Transverse colon (tissue), 3 donors: ENCODE results near the gene RCAN2.
"Not testable (repeated sequence)": the region's sequence is repeated elsewhere in the genome, so short reads cannot be mapped to it uniquely, and the experiment has no call there.

ENCODE experiments used
- POLR2A ChIP-seq: fragments of 450-650 bp; IDR thresholded peaks from one replicate; pipeline ENCODE4 v1.6.1; 2016; ENCODE audit warnings: antibody characterized with exemption, mild to moderate bottlenecking, moderate library complexity
- TF ChIP-seq, protein P1 (sequence below), 5 experiments: fragments of 200-600 bp in 3 of 5; fragments of 450-650 bp in 2 of 5; sonication (generic) in 3 of 5; IDR thresholded peaks; 1 replicate in 2 of 5; 2 replicates in 3 of 5; pipeline ENCODE4 v1.5.1; 2016 to 2017; ENCODE audit warnings: antibody characterized with exemption in 5 of 5, inconsistent platforms in 3 of 5, mild to moderate bottlenecking in 2 of 5, moderate library complexity in 1 of 5

DNA sequence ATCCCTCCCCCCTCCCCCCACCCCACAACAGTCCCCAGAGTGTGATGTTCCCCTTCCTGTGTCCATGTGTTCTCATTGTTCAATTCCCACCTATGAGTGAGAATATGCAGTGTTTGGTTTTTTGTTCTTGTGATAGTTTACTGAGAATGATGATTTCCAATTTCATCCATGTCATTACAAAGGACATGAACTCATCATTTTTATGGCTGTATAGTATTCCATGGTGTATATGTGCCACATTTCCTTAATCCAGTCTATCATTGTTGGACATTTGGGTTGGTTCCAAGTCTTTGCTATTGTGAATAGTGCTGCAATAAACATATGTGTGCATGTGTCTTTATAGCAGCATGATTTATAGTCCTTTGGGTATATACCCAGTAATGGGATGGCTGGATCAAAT lies 158.8 kb downstream of the RCAN2 start:
- TF ChIP-seq, protein P1, sequence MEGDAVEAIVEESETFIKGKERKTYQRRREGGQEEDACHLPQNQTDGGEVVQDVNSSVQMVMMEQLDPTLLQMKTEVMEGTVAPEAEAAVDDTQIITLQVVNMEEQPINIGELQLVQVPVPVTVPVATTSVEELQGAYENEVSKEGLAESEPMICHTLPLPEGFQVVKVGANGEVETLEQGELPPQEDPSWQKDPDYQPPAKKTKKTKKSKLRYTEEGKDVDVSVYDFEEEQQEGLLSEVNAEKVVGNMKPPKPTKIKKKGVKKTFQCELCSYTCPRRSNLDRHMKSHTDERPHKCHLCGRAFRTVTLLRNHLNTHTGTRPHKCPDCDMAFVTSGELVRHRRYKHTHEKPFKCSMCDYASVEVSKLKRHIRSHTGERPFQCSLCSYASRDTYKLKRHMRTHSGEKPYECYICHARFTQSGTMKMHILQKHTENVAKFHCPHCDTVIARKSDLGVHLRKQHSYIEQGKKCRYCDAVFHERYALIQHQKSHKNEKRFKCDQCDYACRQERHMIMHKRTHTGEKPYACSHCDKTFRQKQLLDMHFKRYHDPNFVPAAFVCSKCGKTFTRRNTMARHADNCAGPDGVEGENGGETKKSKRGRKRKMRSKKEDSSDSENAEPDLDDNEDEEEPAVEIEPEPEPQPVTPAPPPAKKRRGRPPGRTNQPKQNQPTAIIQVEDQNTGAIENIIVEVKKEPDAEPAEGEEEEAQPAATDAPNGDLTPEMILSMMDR (IDR thresholded peaks at IDR 0.05), result not testable (repeated sequence)
- not testable (repeated sequence) for TF ChIP-seq POLR2A
